ENCODE data around the gene ANK2.

Gene ANK2

GRCh38 chr4:113142351-113142750 lies 92.9 kb downstream of the ANK2 start:
- Histone ChIP-seq H3K9me3 (ENCODE audit: control insufficient read depth, low read length) (no peaks in the 10 kb centered on the region), H3K4me3 (ENCODE audit: insufficient read depth, low read depth, low read length) (no peak overlapping the region), H3K4me1 (ENCODE audit: control insufficient read depth, insufficient read depth, low read length) (peaks cover 24% of the 10 kb centered on the region), H3K27ac (ENCODE audit: insufficient read depth, low read depth, low read length, poor library complexity, severe bottlenecking) (no peak overlapping the region), H3K36me3 (ENCODE audit: control insufficient read depth, insufficient read depth, low read length) (no peaks in the 10 kb centered on the region), H3K27me3 (ENCODE audit: control insufficient read depth, insufficient read depth, low read length, poor library complexity, severe bottlenecking) (no peaks in the 10 kb centered on the region)
- 90 to 91% methylated on average over 3 of the region's 3 CpGs for WGBS, 2 experiments

GRCh38 chr4:113144091-113144490 lies 94.6 kb downstream of the ANK2 start:
- Histone ChIP-seq H3K9me3 (ENCODE audit: control insufficient read depth, low read length) (no peaks in the 10 kb centered on the region), H3K27me3 (ENCODE audit: control insufficient read depth, insufficient read depth, low read length, poor library complexity, severe bottlenecking) (no peaks in the 10 kb centered on the region), H3K36me3 (ENCODE audit: control insufficient read depth, insufficient read depth, low read length) (no peaks in the 10 kb centered on the region), H3K4me1 (ENCODE audit: control insufficient read depth, insufficient read depth, low read length) (peaks cover 24% of the 10 kb centered on the region), H3K27ac (ENCODE audit: insufficient read depth, low read depth, low read length, poor library complexity, severe bottlenecking) (no peak overlapping the region), H3K4me3 (ENCODE audit: insufficient read depth, low read depth, low read length) (no peak overlapping the region)
- 44 to 45% methylated on average over 2 of the region's 2 CpGs for WGBS, 2 experiments

- H3K4me3 ChIP-seq (ENCODE audit: insufficient read depth, low read depth, low read length), result no peak overlapping the region
- H3K27ac ChIP-seq (ENCODE audit: insufficient read depth, low read depth, low read length, poor library complexity, severe bottlenecking), result no peak overlapping the region
- peaks cover 24% of the 10 kb centered on the region for H3K4me1 ChIP-seq (ENCODE audit: control insufficient read depth, insufficient read depth, low read length)
- no peaks in the 10 kb centered on the region for H3K27me3 ChIP-seq (ENCODE audit: control insufficient read depth, insufficient read depth, low read length, poor library complexity, severe bottlenecking)
- WGBS, 2 experiments, result 29 to 40% methylated on average over 1 of the region's 1 CpG
- no peaks in the 10 kb centered on the region for H3K36me3 ChIP-seq (ENCODE audit: control insufficient read depth, insufficient read depth, low read length)
- no peaks in the 10 kb centered on the region for H3K9me3 ChIP-seq (ENCODE audit: control insufficient read depth, low read length)
Measured at GRCh38 chr4:113145147-113145518, 95.7 kb downstream of the ANK2 start.

- Histone ChIP-seq H3K9me3 (ENCODE audit: control insufficient read depth, low read length) (no peaks in the 10 kb centered on the region), H3K27me3 (ENCODE audit: control insufficient read depth, insufficient read depth, low read length, poor library complexity, severe bottlenecking) (no peaks in the 10 kb centered on the region), H3K4me3 (ENCODE audit: insufficient read depth, low read depth, low read length) (no peak overlapping the region), H3K36me3 (ENCODE audit: control insufficient read depth, insufficient read depth, low read length) (no peaks in the 10 kb centered on the region), H3K27ac (ENCODE audit: insufficient read depth, low read depth, low read length, poor library complexity, severe bottlenecking) (peak overlapping the region; percentile 30), H3K4me1 (ENCODE audit: control insufficient read depth, insufficient read depth, low read length) (peaks cover 24% of the 10 kb centered on the region)
- 29 to 32% methylated on average over 8 of the region's 8 CpGs for WGBS, 2 experiments
Measured at GRCh38 chr4:113145519-113146291, 96.3 kb downstream of the ANK2 start.

- Histone ChIP-seq H3K4me1 (ENCODE audit: control insufficient read depth, insufficient read depth, low read length) (peaks cover 24% of the 10 kb centered on the region), H3K36me3 (ENCODE audit: control insufficient read depth, insufficient read depth, low read length) (no peaks in the 10 kb centered on the region), H3K4me3 (ENCODE audit: insufficient read depth, low read depth, low read length) (no peak overlapping the region), H3K9me3 (ENCODE audit: control insufficient read depth, low read length) (no peaks in the 10 kb centered on the region), H3K27me3 (ENCODE audit: control insufficient read depth, insufficient read depth, low read length, poor library complexity, severe bottlenecking) (no peaks in the 10 kb centered on the region), H3K27ac (ENCODE audit: insufficient read depth, low read depth, low read length, poor library complexity, severe bottlenecking) (no peak overlapping the region)
- WGBS, 2 experiments, result 85 to 90% methylated on average over 10 of the region's 10 CpGs
Measured at GRCh38 chr4:113146876-113147358, 97.5 kb downstream of the ANK2 start.

GRCh38 chr4:113147498-113148111 lies 98.2 kb downstream of the ANK2 start:
- Histone ChIP-seq H3K9me3 (ENCODE audit: control insufficient read depth, low read length) (no peaks in the 10 kb centered on the region), H3K4me3 (ENCODE audit: insufficient read depth, low read depth, low read length) (no peak overlapping the region), H3K27ac (ENCODE audit: insufficient read depth, low read depth, low read length, poor library complexity, severe bottlenecking) (no peak overlapping the region), H3K27me3 (ENCODE audit: control insufficient read depth, insufficient read depth, low read length, poor library complexity, severe bottlenecking) (no peaks in the 10 kb centered on the region), H3K4me1 (ENCODE audit: control insufficient read depth, insufficient read depth, low read length) (peaks cover 24% of the 10 kb centered on the region), H3K36me3 (ENCODE audit: control insufficient read depth, insufficient read depth, low read length) (no peaks in the 10 kb centered on the region)
- WGBS, 2 experiments, result 98 to 100% methylated on average over 2 of the region's 2 CpGs

- H3K9me3 ChIP-seq (ENCODE audit: control insufficient read depth, low read length), result no peaks in the 10 kb centered on the region
- H3K4me1 ChIP-seq (ENCODE audit: control insufficient read depth, insufficient read depth, low read length), result peaks cover 18% of the 10 kb centered on the region
Measured at GRCh38 chr4:113148925-113149324, 99.5 kb downstream of the ANK2 start.

GRCh38 chr4:113153529-113154101 lies 104.2 kb downstream of the ANK2 start:
- H3K4me1 ChIP-seq (ENCODE audit: control insufficient read depth, insufficient read depth, low read length), result no peaks in the 10 kb centered on the region
- WGBS, 2 experiments, result 85 to 89% methylated on average over 2 of the region's 2 CpGs
- H3K4me3 ChIP-seq (ENCODE audit: insufficient read depth, low read depth, low read length), result no peak overlapping the region
- no peaks in the 10 kb centered on the region for H3K27me3 ChIP-seq (ENCODE audit: control insufficient read depth, insufficient read depth, low read length, poor library complexity, severe bottlenecking)
- no peaks in the 10 kb centered on the region for H3K9me3 ChIP-seq (ENCODE audit: control insufficient read depth, low read length)
- H3K36me3 ChIP-seq (ENCODE audit: control insufficient read depth, insufficient read depth, low read length), result no peaks in the 10 kb centered on the region
- no peak overlapping the region for H3K27ac ChIP-seq (ENCODE audit: insufficient read depth, low read depth, low read length, poor library complexity, severe bottlenecking)

More at GRCh38 chr4:113148925-113149324, 99.5 kb downstream of the ANK2 start:
- Histone ChIP-seq H3K36me3 (ENCODE audit: control insufficient read depth, insufficient read depth, low read length) (no peaks in the 10 kb centered on the region), H3K4me3 (ENCODE audit: insufficient read depth, low read depth, low read length) (no peak overlapping the region), H3K27me3 (ENCODE audit: control insufficient read depth, insufficient read depth, low read length, poor library complexity, severe bottlenecking) (no peaks in the 10 kb centered on the region), H3K27ac (ENCODE audit: insufficient read depth, low read depth, low read length, poor library complexity, severe bottlenecking) (no peak overlapping the region)

GRCh38 chr4:113154281-113154680 lies 104.8 kb downstream of the ANK2 start:
- H3K27me3 ChIP-seq (ENCODE audit: control insufficient read depth, insufficient read depth, low read length, poor library complexity, severe bottlenecking), result no peaks in the 10 kb centered on the region
- H3K36me3 ChIP-seq (ENCODE audit: control insufficient read depth, insufficient read depth, low read length), result no peaks in the 10 kb centered on the region
- H3K9me3 ChIP-seq (ENCODE audit: control insufficient read depth, low read length), result no peaks in the 10 kb centered on the region
- no peaks in the 10 kb centered on the region for H3K4me1 ChIP-seq (ENCODE audit: control insufficient read depth, insufficient read depth, low read length)
- WGBS, 2 experiments, result no CpG with 5 or more reads among the region's 1 CpG
- no peak overlapping the region for H3K4me3 ChIP-seq (ENCODE audit: insufficient read depth, low read depth, low read length)
- no peak overlapping the region for H3K27ac ChIP-seq (ENCODE audit: insufficient read depth, low read depth, low read length, poor library complexity, severe bottlenecking)

GRCh38 chr4:113157086-113157857 lies 107.8 kb downstream of the ANK2 start:
- no peaks in the 10 kb centered on the region for H3K36me3 ChIP-seq (ENCODE audit: control insufficient read depth, insufficient read depth, low read length)
- 88 to 90% methylated on average over 2 of the region's 3 CpGs for WGBS, 2 experiments
- no peak overlapping the region for H3K4me3 ChIP-seq (ENCODE audit: insufficient read depth, low read depth, low read length)
- H3K27me3 ChIP-seq (ENCODE audit: control insufficient read depth, insufficient read depth, low read length, poor library complexity, severe bottlenecking), result no peaks in the 10 kb centered on the region
- H3K4me1 ChIP-seq (ENCODE audit: control insufficient read depth, insufficient read depth, low read length), result no peaks in the 10 kb centered on the region
- no peaks in the 10 kb centered on the region for H3K9me3 ChIP-seq (ENCODE audit: control insufficient read depth, low read length)
- no peak overlapping the region for H3K27ac ChIP-seq (ENCODE audit: insufficient read depth, low read depth, low read length, poor library complexity, severe bottlenecking)

Measured in ectodermal cell (in vitro differentiated cells).